GM21528 (cell line): ENCODE measurements around the gene DNAH8.
A peak's percentile ranks its signal among the peaks of the same experiment; 100 is the strongest.
"Not testable (repeated sequence)": the region's sequence is repeated elsewhere in the genome, so short reads cannot be mapped to it uniquely, and the experiment has no call there.

Experiments used
- ATAC-seq: cut with Tn5 transposase; IDR thresholded peaks from one replicate; pipeline ENCODE4 v1.9.1; 2021; ENCODE audit warnings: mild to moderate bottlenecking, moderate library complexity; ENCODE audit not compliant: unreplicated experiment, low FRiP score

DNAH8 gene

GRCh38 chr6:38792356-38792755 is 77.2 kb downstream of the DNAH8 start:
- no peak for ATAC-seq

GRCh38 chr6:38794682-38795081 is 79.6 kb downstream of the DNAH8 start:
- ATAC-seq: no peak

DNA sequence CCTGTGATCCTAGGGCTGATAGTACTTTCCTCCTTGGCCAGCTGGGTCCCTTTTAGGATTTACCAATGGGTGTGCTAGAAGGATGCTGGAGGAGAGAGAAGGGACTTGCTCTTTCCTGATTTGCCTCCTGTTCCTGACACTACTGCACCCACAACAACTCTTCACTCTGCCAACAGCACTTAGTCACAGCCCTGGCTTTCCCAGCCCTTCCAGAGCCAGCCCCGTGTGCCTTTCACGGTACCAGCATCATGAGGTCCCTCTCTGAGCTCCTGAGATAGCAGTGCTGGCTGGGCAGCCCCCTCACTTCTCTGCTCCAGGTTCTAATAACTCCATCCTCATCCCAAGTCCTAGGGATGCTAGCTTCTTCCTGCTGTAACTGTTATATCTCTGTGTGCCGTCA is 80.9 kb downstream of the DNAH8 start:
- no peak for ATAC-seq

- ATAC-seq: not testable (repeated sequence)
These were observed 81.3 kb downstream of the DNAH8 start for GRCh38 chr6:38796437-38796836.

GRCh38 chr6:38796850-38797249 is 81.7 kb downstream of the DNAH8 start:
- ATAC-seq: no peak

DNA sequence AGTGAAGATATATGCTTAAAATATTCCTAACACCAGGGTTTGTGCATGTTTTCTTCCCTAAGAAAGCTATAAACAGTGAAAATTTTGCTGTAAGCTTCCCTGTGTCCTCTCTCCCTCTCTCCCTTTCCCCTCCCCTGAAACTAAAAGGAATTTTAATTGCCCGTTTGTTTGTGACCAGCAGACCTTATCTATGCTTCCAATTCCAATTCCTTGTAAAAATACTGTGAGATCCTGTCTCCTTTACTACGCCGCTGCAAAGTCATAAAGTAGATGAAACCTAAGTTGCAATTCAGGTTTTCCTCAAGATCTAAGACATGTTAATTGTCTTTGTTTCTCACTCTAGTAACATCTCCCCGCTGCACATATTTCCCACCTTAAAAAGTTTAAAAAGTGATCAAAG is 82.3 kb downstream of the DNAH8 start:
- no peak for ATAC-seq

DNA sequence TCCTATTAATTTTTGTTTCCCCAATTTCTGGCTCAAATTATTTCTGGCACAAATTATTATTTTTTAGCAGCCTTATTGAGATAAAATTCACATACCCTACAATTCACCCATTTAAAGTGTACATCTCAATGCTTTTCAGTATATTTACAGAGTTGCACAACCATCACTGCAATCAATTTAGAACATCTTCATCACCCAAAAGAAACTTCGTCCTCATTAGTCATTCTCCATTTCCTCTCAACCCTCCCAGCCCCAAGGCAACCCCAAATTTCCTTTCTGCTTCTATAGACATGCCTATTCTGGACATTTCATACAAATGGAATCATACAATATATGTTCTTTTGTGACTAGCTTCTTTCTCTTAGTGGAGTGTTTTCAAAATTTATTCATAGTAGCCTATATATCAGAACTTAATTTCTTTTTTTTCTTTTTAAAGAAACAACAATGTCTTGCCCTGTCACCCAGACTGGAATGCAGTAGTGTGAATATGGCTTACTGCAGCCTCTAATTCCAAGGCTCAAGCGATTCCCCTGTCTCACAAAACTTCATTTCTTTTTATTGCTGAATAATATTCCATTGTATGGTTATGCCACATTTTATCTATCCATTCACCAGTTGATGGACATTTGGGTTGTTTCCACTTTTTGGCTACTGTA is 84.5 kb downstream of the DNAH8 start:
- no peak for ATAC-seq

DNA sequence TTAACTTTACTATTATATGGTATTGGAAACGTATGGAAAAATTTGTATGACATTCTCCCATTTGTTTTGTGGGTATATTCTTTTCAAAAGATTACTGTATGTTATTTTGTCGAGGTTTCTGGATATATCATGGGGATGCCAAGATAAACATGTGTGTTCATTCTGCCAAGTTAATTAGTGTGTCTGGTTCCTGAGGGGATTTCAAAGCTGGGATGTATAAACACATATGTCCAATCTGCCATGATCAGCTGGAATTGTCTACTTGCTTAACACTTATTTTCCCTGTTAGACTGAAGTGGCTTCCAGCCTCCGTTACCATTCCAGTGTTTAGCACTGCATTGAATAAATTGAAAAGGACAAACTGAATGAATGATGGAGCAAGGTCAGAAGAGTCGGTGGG is 86.2 kb downstream of the DNAH8 start:
- no peak for ATAC-seq

- ATAC-seq: no peak
These were observed 87.4 kb downstream of the DNAH8 start for GRCh38 chr6:38802497-38802896.

DNA sequence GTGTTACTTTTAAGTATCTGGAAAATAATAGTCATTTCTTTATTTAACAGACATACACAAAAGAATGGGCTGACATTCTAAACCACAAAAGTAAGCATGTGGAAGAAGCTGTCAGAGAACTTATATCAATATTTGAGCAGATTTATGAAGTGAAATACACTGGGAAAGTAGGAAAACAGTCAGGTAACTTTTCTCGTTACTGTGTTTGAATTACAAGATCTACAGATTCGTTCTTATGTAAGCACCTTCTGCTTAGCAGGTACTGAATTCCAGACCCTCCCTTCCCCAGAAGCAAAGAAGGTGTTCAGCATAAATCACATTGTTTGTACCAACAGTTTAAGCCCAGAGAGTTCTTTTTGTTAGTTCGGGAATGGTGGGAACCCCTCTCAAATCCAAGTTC is 88.0 kb downstream of the DNAH8 start:
- no peak for ATAC-seq

GRCh38 chr6:38804358-38804757 is 89.2 kb downstream of the DNAH8 start:
- no peak for ATAC-seq

GRCh38 chr6:38805127-38805655 is 90.1 kb downstream of the DNAH8 start:
- no peak for ATAC-seq

GRCh38 chr6:38805692-38806091 is 90.6 kb downstream of the DNAH8 start:
- no peak for ATAC-seq

- ATAC-seq: peak; percentile 64
These were observed 91.2 kb downstream of the DNAH8 start for GRCh38 chr6:38806271-38806670.

- ATAC-seq: no peak
These were observed 91.7 kb downstream of the DNAH8 start for GRCh38 chr6:38806833-38807232.

GRCh38 chr6:38808039-38808438 is 92.9 kb downstream of the DNAH8 start:
- ATAC-seq: no peak

- no peak for ATAC-seq
These were observed 98.1 kb downstream of the DNAH8 start for GRCh38 chr6:38813041-38813823.

DNA sequence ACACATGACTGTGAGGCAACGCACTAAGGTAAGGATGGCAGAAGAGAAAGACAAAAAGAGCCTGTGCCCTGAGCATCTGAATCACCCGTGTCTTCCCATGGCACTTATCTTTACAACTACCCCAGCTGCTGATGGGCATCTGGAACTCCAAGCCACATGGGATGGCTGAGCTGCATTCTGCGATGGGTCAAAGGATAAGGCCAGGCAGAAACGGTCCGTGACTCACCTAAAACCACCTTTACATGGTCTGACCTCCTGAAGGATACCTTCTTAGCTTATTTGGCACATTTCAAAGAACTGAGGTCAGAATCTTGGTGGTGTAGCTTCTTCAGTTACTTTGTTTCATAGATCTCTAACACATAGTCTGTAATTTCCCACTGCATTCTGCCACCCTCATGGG is 99.7 kb downstream of the DNAH8 start:
- no peak for ATAC-seq

GRCh38 chr6:38815250-38815649 is 100.1 kb downstream of the DNAH8 start:
- no peak for ATAC-seq

DNA sequence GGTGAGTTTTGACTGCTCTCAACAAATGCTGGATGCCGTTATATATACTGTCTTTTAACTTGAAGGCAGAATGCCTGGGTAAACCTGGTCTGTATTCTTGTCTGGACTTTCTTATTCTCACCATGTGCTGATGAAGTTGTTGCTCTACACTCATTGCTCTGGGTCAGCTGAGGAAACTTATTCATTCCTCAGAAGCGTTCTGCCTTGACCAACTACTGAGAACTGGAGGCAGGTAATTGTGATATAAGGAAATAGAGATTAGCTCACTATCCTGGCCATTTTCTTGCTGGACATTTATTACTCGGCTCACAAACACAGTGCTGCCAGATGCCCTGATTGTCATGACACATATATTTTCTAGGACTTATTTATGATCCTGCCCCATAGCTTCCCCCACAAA is 103.6 kb downstream of the DNAH8 start:
- ATAC-seq: no peak

- no peak for ATAC-seq
These were observed 107.9 kb downstream of the DNAH8 start for GRCh38 chr6:38822963-38823362.
